Hepatocyte (in vitro differentiated cells): ENCODE measurements around the gene DIS3L2.

Experiments used
- EZH2 ChIP-seq: fragments of 200-600 bp; sonication (generic); IDR thresholded peaks from 2 replicates; pipeline ENCODE4 v1.6.1; 2016; ENCODE audit warnings: antibody characterized with exemption, mild to moderate bottlenecking, borderline replicate concordance
- TF ChIP-seq, protein P1 (sequence below): fragments of 200-600 bp; sonication (generic); IDR thresholded peaks from 2 replicates; pipeline ENCODE4 v1.5.1; 2016; ENCODE audit warnings: antibody characterized with exemption, mild to moderate bottlenecking; ENCODE audit not compliant: poor library complexity

DNA sequence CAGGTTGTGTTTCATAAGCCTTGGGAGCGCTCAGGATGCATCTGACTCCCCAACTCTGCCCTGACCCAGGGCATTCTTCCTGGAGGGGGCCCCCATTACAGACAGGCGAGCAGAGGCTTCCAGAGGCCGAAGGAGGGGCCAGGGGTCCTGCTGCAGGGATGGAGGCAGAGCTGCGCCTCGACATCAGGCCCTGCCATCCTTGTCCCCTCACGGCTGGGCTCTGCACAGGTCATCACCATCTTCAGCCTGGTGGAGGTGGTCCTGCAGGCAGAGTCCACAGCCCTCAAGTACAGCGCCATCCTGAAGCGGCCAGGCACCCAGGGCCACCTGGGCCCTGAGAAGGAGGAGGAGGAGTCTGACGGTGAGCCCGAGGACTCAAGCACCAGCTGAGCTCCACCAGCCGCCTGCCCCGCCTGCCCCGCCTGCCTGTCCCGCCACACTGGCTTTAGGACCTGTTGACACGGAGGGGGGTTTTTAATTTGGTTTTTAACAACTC, 374.8 kb downstream of the DIS3L2 start:
- TF ChIP-seq, protein P1, sequence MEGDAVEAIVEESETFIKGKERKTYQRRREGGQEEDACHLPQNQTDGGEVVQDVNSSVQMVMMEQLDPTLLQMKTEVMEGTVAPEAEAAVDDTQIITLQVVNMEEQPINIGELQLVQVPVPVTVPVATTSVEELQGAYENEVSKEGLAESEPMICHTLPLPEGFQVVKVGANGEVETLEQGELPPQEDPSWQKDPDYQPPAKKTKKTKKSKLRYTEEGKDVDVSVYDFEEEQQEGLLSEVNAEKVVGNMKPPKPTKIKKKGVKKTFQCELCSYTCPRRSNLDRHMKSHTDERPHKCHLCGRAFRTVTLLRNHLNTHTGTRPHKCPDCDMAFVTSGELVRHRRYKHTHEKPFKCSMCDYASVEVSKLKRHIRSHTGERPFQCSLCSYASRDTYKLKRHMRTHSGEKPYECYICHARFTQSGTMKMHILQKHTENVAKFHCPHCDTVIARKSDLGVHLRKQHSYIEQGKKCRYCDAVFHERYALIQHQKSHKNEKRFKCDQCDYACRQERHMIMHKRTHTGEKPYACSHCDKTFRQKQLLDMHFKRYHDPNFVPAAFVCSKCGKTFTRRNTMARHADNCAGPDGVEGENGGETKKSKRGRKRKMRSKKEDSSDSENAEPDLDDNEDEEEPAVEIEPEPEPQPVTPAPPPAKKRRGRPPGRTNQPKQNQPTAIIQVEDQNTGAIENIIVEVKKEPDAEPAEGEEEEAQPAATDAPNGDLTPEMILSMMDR, result no peak
- no peak for TF ChIP-seq EZH2
